HFF-Myc (cell line): ENCODE measurements around the gene HAPLN2.

Experiments
- DNase-seq: peaks from one replicate; pipeline ENCODE4 v3.0.0-alpha.2; 2011; ENCODE audit warnings: low read depth; ENCODE audit errors: extremely low read depth
- H3K4me3 ChIP-seq: replicated peaks from 2 replicates; pipeline ENCODE4 v1.5.1; 2011; ENCODE audit warnings: low read depth, mild to moderate bottlenecking, control low read depth, low read length
- TF ChIP-seq, protein P1 (sequence below): IDR thresholded peaks from 2 replicates; pipeline ENCODE4 v1.5.1; 2012; ENCODE audit warnings: mild to moderate bottlenecking, low read depth, low read length, control low read depth; ENCODE audit errors: missing control alignments

HAPLN2 gene

DNA sequence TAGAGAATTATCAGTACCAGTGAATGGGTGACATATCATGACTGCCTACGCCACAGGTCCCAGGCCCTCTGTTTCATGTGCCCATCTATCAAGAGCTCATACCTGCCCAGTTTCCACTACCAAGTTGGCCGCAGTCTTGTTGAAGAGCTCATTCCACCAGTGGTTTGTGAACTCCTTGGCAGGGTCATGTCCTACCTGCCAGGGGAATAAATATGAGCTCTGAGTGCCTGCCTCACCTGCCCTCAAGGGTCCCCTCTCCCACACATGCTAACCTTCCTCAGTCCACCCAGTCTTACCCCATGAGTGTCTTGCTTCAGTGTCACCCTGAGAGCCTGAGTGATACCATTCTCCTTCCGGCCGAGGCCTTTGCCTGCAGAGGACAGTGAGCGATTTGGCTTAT lies 21.1 kb upstream of the HAPLN2 start:
- TF ChIP-seq, protein P1, sequence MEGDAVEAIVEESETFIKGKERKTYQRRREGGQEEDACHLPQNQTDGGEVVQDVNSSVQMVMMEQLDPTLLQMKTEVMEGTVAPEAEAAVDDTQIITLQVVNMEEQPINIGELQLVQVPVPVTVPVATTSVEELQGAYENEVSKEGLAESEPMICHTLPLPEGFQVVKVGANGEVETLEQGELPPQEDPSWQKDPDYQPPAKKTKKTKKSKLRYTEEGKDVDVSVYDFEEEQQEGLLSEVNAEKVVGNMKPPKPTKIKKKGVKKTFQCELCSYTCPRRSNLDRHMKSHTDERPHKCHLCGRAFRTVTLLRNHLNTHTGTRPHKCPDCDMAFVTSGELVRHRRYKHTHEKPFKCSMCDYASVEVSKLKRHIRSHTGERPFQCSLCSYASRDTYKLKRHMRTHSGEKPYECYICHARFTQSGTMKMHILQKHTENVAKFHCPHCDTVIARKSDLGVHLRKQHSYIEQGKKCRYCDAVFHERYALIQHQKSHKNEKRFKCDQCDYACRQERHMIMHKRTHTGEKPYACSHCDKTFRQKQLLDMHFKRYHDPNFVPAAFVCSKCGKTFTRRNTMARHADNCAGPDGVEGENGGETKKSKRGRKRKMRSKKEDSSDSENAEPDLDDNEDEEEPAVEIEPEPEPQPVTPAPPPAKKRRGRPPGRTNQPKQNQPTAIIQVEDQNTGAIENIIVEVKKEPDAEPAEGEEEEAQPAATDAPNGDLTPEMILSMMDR: no peak
- DNase-seq: no peak
- no peak overlapping the region for H3K4me3 ChIP-seq

DNA sequence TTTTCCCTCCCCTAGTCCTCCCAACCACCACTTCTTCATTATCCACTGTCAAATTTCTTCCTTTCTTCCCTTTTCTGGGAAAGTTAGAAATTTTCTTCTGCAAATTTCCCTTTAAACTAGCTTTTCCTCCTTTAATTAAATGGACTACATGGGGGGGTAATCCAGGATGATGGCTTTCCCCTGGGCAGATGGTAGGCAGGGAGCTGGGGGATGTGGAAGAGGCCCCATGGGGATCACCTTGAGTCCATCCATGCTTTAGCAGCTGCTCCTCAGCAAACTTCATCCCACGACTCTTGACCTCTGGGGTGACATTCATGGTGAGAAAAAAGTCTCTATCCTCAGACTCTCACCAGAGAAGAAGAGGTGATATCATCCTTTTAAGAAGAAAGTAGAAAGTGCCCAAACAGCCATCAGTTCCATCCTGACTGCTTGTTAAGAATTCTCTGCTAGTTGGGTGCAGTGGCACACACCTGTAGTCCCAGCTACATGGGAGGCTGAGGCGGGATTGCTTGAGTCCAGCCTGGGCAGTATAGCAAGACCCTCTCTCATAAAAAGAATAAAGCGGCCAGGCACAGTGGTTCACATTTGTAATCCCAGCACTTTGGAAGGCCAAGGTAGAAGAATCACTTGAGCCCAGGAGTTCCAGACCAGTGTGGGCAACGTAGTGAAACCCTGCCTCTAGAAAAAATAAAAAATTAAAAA lies 20.3 kb upstream of the HAPLN2 start:
- no peak for DNase-seq
- TF ChIP-seq, protein P1: no peak
- H3K4me3 ChIP-seq: no peak overlapping the region

DNA sequence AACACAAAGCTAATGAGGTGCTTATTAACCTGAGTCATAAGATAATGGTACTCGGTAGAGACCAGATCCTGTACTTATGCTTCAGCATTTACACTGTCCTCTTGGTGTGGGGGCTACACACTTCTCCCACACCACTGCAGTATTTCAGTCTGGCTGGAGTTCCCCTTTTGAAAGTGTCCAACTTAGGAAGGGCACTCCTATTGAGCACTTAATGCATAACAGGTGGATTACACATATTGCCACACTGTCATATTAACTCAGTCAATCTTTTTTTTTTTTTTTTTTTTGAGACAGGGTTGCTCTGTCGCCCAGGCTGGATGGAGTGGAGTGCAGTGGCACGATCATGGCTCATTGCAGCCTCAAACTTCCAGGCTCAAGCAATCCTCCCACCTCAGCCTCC lies 19.4 kb upstream of the HAPLN2 start:
- no peak for DNase-seq
- TF ChIP-seq, protein P1: no peak
- H3K4me3 ChIP-seq: peak overlapping the region; percentile 74

DNA sequence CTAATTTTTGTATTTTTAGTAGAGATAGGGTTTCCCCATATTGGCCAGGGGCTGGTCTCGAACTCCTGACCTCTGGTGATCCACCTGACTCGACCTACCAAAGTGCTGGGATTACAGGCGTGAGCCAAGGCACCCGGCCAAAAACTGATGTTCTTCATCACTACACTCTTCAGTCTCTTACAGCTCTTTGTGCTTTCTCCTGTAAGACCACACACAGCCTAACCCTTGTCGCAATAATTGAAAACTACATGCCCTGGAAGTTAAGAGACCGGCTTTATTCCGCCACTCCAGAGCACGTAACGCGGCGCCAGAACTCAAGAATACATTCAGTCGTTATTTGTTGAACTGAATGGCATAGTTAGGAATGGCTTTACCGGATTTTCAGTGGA lies 18.5 kb upstream of the HAPLN2 start:
- DNase-seq: no peak
- H3K4me3 ChIP-seq: peak overlapping the region; percentile 74
- TF ChIP-seq, protein P1: no peak

DNA sequence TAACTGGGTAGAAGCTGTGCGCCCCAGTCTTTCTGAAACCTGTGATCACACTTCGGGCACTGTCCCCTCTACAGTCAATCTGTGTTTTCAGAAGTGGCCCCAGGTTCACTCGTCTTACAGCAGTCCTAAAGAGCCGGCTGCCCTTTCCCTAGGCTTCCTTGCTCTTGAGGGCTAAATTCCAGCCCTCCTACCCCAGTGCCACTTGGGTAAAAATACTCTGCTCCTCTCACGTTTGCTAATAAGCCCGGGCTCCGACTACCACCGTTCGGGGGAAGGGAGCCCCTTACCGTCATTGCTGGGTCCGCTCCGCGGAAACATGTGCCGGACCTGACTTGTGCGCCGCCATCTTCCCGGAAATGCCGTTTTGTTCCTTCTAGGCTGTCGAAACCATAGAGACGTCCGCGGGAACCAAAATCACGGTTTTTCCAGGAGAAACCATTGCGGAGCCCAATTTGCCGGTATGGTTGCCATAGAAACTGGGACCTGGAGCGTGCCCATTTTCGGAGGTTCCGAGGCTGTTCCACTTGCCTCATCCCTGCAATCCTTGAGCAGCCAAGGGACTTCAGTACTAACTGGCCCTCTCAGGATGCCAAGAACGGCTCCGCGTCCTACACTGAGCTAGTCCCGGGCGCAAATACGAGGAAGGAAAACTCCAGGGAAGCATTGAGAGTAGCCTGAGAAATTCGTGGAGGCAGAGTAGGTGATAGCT lies 17.9 kb upstream of the HAPLN2 start, which contains the start of gene GPATCH4:
Gene GPATCH4, minus strand, starts transcription at position 358 of the 709 bp plus-strand sequence.
- TF ChIP-seq, protein P1: no peak
- DNase-seq: peak; percentile 87
- H3K4me3 ChIP-seq: peak within 1 kb of the TSS; percentile 74

DNA sequence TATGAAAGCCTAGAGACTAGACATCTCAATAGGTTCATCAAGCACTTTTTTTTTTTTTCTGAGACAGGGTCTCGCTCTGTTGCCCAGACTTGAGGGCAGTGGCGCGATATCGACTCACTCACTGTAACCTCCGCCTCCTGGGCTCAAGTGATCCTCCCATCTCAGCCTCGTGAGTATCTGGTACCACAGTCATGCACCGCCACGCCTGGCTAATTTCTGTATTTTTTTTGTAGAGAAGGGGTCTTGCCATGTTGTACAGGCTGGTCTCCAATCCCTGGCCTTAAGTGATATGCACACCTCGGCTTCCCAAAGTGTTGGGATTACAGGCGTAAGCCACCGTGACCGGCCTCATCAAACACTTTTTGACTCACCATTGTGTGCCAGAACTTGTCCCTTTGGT lies 17.3 kb upstream of the HAPLN2 start:
- H3K4me3 ChIP-seq: peak overlapping the region; percentile 74
- no peak for DNase-seq
- TF ChIP-seq, protein P1: no peak
